NCI-H748 (cell line): ENCODE results near the gene ADCYAP1.

Experiments used
- DNase-seq: peaks from one replicate; lab custom pipeline; 2025; ENCODE audit not compliant: unreplicated experiment; lab: John Stamatoyannopoulos, UW

ADCYAP1 gene

DNA sequence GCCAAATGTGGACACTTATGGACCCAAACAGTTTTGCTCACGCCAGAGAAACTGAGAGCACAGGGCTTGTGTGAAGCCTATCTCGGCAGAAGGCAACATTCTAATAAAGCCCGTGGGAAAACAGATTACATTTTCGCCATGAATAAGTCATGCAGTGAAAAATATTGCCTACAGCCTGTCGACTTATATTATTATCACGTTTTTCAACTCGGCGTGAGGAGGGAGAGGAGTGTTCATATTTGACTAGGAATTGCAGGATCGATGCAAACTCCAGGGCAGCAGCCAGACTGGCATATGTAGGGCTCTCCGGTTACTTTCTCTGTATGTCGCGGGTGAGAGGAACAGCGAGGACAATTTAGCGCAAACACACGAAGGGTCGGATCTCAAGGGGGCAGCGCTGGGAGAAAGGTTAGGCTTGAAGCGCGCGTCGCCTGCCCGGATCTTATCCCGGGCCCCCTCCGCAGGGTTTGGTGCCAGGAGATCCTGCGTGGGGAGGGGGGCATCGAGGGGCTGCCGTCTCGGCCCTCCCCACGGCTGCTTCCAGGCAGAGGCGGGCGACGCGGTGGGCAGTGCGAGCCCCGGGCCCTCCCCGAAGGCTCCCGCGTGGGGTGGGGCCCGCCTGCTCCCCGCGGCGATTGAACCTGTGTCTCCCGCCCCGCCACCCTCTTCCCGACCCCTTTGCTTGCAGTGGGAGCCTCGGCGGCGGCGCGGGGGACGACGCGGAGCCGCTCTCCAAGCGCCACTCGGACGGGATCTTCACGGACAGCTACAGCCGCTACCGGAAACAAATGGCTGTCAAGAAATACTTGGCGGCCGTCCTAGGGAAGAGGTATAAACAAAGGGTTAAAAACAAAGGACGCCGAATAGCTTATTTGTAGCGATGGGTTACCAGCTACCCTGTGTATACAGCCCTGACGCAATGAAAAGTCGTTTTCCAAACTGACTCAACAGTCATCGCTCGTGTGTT, 4.4 kb downstream of the ADCYAP1 start:
- peak; percentile 85 for DNase-seq

DNA sequence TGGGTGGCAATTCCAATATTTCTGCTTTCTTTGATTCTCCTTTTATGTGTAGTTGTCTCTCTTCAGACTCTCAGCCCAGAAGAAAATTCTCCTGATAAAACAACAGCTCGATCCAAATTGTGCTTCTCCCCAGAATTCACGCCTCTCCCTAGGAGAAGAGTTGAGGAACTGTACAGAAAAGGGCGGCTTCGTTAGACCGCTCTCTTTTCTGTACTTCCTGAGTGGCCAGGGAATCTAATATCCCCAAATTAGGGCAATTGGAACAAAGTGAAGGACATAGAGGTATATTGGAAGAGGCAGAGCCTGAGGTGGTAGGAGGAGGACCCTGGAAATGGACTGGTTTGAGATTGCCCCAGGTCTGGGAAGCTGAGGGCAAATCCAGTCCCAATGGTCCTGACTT, 5.6 kb downstream of the ADCYAP1 start:
- no peak for DNase-seq

DNA sequence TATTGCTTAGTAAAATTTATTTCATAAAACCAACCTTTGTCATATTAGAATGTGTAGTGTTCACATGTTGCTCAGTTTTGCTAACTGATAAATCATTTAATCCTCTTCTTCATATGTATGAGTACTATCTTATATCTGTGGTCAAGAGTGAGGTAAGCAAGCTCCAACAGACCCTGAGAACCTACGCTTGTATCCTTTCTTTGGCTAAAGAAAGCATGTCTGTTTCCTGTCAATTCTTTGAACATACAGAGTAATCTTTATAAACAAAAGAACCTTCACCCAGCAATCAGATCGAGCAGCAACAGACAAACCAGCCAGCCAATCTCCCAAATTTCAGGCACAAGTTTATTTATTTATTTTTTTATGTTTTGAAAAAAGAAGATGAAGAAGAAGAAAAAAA, 6.4 kb downstream of the ADCYAP1 start:
- no peak for DNase-seq

DNA sequence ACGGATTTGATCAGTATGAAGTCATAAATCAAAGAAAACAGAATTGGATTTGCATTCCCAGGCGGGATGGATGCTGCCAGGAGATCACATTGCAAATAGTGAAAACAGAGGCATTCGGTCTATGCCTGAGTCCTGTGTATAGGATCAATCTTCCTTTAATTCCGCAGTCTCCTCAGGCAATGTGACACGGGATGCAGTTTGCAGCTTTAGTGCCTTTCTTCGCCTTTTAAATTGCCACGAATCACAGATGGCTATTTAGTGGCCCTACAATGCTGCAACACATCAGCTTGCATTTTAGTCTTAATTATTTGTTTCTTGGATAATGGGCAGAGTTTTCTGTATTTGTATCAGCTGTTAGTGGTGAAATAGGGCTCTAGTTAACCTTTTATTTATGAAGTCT, 6.8 kb downstream of the ADCYAP1 start:
- DNase-seq, result no peak

DNA sequence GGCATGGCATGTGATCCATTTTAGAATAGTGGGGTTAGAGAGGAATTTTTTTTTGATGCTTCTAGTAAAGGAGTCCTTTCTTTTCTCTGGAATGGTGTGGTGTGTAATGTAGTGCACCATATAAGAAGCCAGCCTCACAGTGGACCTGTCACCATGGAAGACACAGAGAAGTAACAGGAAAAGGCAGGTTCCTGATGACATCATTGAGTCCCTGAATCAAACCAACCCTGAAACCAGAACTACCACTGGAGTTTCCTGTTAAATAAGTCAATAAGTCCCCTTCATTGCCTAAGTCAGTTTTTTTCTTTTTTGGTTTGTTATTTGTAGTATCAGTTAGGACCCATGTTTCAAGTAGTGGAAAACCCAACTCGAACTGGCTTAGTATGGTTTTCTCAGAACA, 11.9 kb downstream of the ADCYAP1 start:
- DNase-seq, result no peak

DNA sequence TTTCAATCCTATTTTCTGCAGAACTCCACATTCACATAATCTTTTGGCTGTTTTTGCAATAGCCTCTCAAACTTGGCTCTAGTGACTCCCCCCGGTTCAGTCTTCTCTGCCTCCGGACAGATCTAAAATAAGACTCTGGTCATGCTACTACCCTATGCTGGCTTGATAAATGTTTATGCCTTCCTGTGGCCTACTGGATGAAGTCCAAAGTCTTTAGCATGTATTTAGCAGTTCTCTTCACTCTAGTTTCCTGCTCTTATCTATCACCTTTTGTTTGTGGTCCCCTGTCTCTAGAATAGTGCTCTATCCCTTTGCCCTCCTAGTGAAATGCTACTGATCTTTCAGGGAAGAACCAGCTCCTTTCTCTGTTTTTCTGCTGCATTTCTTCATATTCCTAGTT, 14.4 kb downstream of the ADCYAP1 start:
- no peak for DNase-seq

DNA sequence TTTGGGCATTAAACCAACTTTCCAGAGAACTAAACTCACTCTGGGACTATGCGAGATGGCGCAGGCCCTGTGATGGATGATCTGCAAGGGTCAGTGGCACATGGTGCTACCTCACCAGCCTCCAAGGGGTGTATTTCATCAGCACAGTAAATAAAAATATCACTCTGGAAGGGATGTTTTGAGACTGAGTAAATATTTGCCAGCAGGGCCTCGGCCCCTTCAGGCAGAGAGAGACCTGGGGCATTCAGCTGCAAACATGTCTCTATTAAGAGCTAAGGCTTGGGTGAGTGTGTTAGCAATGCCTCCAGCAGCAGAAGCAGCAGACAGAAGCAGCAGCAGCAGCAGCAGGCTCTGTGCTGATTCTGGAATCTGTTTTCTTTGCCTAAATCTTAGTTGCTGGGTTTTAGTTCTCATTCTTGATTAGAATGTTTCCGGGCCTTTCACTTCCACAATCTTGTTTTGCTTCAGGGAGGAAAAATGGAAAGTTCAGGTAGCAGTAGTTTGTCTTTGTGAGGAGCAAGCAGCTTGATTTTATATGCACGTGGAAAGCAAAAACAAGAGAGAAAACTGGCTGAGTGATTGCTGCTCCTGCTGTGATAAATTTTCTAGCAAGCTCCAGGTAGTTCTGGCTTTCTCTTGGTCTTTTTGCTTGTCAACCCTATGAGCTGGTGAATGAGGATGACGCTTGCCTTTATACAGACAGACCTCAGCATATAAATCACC, 18.6 kb downstream of the ADCYAP1 start:
- peak; percentile 95 for DNase-seq

DNA sequence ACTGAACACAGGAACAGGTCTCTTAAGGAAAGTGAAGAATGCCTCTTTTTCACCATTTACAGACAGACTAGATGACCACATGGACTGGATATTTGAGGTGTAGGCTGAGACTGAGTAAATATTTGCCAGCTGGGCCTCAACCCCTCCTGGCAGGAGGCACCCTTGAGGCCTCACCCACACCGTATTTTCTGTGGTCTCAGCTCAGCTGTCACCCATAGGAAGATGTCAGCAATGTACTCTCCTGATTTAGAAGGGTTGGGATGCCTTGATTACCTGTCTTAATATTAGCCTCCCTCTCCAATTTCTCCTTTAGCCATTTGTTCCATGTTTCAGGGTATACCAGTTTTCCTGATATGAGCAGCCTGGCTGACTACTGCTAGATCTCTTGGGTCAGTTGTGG, 20.3 kb downstream of the ADCYAP1 start:
- peak; percentile 41 for DNase-seq

DNA sequence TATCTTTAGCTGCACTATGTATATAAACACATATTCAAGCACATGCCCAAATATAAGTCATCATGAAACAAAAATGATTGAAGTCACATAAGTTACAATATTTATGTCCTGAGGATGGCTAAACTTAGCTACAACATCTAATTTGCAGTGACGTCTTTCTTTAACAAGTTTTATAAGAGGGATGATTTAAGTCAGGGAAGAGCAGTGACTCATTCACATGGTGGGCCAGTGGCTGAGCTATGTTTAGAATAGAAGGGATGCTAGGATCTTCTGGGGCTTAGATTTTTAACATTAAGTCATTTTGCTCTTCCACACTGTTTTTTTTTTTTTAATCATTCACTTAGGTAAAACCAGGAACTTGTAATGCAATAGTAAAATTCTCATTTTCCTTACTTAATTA, 22.3 kb downstream of the ADCYAP1 start:
- no peak for DNase-seq

DNA sequence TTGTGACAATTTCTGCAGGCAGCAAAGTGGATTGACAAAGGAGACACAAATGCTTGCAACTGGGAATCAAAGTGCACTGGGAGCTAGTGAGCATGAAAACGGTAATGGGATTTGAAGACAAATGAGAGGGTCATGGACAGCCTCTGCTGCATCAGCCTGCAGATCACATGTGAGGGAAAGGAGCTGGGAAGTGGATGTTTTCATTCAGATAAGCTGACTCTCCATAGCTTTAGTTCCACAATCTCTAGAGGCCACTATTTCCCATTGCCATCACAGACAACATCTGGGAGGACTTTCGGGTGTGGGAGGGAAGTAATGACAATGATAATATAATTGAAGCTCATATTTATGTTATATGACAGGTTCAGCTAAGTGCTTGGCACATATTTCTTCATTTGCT, 28.4 kb downstream of the ADCYAP1 start:
- DNase-seq, result no peak

DNA sequence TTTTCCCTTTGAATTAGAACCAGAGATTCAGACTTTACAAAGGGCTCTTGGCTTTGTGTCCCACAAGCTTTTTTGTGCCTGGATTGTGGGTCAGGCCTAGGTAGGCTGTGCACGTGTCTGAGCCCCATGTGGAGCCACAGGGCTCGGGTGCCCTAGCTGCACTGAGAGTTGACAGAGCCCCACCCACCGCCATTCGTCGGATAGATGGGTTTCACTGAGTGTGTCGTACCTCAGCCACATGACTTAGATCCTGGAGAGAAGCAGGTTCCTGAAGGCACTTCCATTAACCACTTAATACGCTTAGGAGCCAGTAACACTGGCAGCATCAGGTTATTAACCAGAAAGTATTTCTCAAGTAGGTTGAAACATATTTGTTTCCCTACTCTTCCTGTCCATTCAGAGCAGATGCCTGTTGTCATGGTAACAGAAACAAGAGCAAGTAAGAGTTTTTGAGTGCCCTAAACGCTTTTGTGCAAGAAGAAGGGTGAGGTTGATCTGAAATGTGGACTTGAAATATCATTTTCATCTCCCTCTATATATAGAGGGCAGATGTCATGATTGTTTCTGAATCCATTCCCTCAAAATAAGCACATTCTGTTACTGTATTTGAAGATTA, 30.0 kb downstream of the ADCYAP1 start:
- DNase-seq, result peak; percentile 82

DNA sequence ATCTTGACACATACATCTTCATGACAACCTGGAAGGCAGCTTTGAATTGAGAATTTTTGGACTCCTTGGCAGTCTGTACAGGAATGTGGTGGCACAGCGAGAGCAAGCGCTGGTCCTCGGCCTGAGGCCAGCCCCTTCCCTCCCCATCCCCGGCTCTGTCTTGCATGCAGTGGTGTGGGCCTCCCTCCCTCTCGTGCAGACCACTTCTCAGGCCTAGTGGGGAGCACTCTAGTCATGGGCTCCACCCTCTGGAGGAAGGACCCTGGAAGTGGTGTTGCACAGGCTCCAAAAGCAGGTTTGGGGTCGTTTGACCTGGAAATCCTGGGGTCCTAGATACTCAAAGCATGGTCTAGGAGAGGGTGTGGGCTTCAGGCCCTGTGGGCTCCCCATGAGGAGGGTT, 32.3 kb downstream of the ADCYAP1 start:
- DNase-seq, result no peak

DNA sequence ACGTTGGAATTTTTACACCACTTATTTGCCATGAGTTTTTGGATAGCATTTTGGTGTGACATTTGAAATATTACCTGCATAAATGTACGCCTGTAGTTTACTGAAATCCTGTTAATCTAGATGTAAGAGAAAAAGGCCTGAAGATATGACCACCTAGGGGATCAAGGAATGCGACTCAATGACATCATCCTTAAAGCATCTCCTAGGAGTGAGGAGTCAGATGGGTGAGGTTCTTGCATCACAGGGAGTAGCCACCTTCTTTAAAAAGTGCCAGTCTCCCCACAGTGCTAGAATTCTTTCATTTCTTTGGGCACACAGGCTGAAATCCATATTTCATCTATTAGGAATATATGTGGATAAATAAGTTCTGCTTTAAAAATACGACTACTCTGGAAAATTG, 34.5 kb downstream of the ADCYAP1 start:
- no peak for DNase-seq

DNA sequence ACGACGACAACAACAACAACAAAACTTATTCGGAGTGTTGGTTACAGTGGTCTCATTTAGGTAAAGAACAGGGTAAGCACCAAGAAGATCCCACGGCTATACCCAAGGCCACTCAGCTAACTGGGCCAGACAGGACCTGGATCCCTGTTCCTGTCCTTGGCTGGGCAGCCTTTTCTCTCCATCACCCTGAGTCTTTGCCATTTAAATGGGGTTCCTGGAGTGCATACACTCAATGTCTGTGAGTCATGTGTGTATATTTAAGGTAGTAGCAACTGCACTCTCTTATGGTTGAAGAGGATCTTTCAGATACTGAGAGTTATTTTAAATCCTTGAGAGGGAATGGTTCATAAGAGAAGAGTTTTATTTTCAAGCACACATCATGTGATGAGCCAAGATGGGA, 35.3 kb downstream of the ADCYAP1 start:
- DNase-seq, result no peak

DNA sequence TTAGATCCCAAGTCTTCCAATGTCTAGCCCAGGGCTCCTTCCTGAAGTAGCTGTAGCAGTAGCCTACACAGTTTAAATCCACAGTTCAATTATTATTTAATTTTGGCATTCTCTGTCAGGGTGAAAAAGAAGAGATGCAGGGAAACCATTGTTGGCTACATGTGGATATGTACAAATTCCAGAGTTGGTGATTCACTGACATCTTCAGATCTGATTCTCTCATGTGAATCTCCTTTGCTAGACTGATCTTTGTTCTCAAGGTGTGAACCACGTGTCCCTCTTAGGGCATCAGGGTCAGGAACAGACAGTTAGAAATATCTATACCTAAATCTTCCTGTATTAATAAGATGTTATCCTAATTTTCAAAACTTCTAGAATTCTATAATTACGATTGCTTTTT, 36.7 kb downstream of the ADCYAP1 start:
- DNase-seq, result no peak

DNA sequence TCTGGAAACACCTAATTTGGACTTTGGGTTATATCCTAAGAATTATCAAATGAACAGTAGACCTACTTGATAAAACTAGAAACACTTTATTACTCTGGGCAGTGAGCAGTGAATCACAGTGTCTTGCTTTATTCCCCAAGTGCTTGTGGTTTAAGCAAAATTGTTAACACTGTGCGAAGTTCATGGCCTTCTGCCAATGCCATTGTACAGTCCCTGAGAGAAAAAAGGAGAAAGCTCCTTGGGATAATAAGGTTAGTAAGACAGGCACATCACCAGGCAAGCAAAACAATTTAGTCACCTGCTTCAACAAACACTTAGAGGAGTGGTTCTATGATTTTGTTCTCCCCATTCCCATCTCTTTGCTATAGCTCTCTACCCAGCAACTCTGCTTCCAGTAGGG, 39.8 kb downstream of the ADCYAP1 start:
- no peak for DNase-seq

DNA sequence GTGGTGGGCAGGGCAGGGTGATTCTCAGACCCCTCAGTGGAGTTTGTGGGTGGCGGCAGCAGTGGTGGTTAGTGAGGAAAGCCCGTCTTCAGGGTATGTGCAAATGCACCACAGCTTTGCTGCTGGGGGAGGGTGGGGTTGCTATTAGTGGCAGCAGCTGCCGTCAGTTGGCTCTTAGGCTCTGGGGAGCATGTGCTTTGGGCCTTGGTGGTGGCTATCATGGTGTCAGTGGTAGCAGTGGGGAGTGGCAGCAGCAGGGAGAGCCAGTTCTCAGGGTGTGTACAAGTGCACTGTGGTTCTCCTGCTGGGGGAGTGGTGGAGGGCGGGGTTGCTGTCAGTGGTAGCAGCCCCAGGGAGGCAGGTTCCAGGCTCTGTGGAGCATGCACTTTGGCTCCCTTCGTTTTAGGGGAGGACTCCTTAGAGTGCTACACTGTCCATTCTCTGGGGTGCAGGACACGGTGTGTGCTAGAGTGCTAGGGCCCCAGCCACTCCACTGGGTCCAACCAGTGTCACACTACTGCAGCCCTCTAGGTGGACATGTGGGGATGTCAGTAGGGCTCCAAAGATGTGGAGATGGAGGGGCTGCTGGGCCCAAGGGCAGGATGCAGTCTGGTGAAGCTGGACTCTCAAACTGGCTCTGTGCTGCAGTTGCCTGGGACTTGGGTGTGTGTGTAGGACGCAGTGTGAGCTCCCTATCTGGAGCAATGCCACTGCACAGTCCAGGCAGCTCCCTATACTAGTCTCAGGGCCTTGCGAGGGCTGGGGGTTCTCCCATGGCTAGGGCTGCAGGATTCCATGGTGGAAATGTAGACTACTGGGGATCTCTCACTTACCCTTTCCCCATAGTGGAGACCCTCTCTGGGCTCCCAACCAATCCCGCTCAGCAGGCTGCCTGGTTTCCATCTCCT, 45.3 kb downstream of the ADCYAP1 start:
- DNase-seq, result no peak

DNA sequence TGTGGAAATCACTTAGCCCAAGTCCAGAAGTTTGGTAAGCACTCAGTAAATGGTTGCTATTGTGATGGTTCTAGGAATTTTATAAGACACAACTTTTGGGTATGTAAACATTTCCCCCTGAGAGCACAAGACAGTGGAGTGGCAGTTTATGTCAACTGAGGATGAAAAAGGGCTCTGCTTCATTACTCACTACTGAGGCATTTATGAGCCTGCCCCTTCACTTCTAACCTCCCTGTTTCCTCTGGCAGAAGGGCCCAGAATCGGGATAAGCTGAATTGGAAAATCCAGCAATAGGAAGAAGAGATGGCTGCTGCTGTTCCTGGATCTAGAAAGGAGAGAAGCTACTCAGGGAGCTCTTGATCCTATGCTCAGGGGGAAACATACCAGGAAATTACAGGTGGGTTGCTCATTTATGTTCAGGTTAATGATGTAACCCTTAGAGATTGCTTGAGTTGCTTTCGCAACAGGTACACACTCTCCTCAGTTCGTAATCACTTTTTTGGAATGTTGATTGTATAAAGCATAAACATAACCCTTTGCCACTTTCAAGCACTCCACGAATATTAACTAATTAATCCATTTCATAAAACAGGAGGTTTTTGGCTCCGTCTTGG, 46.3 kb downstream of the ADCYAP1 start:
- DNase-seq, result no peak

DNA sequence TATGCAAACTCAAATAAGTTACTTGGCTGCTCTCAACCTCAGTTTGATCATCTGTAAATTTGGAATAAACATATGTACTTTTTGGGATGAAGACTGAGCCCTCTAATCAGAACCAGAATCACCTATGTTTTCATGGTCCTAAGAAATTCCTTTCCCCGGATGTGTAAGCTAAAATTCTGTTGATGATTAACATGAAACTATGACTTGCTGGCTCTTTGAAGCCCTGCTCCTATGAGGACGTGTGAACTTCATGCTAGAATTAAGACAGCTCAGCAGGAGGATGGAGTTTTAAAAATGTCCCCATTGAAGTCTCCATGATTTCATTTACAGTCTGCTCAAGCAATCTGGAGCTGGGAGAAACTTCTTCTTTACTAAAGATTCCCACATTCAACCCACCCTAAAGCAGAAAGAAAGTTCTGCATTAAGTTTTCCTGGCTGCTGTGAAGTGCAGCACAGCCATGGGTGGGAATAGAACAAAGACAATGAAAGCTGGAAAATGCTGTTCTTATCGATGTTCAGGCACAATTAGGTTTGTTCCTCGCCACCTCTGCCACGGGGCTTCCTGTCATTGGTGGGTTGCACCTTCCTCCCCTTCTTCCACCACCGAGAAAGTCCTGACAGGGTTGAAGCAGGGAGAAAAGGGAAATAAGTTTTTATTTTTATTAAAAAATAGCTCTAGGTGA, 50.9 kb downstream of the ADCYAP1 start:
- no peak for DNase-seq

DNA sequence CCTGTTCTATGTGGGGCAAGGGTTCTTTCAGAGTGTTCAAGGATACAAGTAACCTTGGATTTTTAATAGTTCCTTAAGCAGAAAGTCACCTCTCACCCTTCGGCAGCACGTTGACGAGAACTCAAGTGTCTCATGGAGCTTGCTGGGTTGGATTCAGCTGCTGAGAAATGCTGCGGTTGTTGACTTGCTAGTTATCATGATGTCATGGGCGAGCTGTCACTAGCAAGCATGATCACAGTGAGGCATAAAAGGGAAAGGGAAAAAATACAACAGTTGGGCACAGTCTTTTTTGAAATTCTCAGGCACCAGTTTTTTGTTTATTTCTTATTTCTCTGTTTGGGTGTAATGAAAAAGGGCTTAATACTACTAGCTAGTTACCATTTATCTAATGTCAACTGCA, 53.2 kb downstream of the ADCYAP1 start:
- DNase-seq, result peak; percentile 10
